Smooth muscle cell (in vitro differentiated cells): Measurements from ENCODE around the gene UQCC5. TPM values are rescaled to one million over a fixed set of nuclear protein-coding genes. Genes with fewer than 3 reads are reported as not detected.

Experiments
- DNase-seq: peaks from one replicate; lab custom pipeline; 2025; ENCODE audit not compliant: unreplicated experiment; lab: John Stamatoyannopoulos, UW
- H2AFZ ChIP-seq: fragments of 200-600 bp; sonication (generic); 2 replicates; pipeline ENCODE4 v1.6.0; 2016; ENCODE audit warnings: antibody characterized with exemption, low read depth, mild to moderate bottlenecking
- H3F3A ChIP-seq: fragments of 200-600 bp; sonication (generic); 2 replicates; pipeline ENCODE4 v1.6.0; 2017; ENCODE audit warnings: antibody characterized with exemption, low read depth
- H3K27ac ChIP-seq: fragments of 200-600 bp; sonication (generic); 2 replicates; pipeline ENCODE4 v1.5.1; 2016; ENCODE audit warnings: low read depth, mild to moderate bottlenecking
- H3K27me3 ChIP-seq: fragments of 200-600 bp; sonication (generic); 2 replicates; pipeline ENCODE4 v1.6.1; 2016; ENCODE audit warnings: low read depth, mild to moderate bottlenecking
- H3K36me3 ChIP-seq: fragments of 200-600 bp; sonication (generic); 2 replicates; pipeline ENCODE4 v1.5.1; 2016; ENCODE audit warnings: low read depth
- H3K4me1 ChIP-seq: fragments of 200-600 bp; sonication (generic); 2 replicates; pipeline ENCODE4 v1.5.1; 2016; ENCODE audit warnings: low read depth
- H3K4me2 ChIP-seq: fragments of 200-600 bp; sonication (generic); 2 replicates; pipeline ENCODE4 v1.6.0; 2016; ENCODE audit warnings: mild to moderate bottlenecking
- H3K4me3 ChIP-seq: fragments of 200-600 bp; sonication (generic); 2 replicates; pipeline ENCODE4 v1.5.1; 2016; ENCODE audit warnings: mild to moderate bottlenecking
- H3K79me2 ChIP-seq: fragments of 200-600 bp; sonication (generic); 2 replicates; pipeline ENCODE4 v1.6.0; 2016; ENCODE audit warnings: low read depth, mild to moderate bottlenecking
- H3K9ac ChIP-seq: fragments of 200-600 bp; sonication (generic); 2 replicates; pipeline ENCODE4 v1.6.0; 2016; ENCODE audit warnings: low read depth
- H3K9me3 ChIP-seq: fragments of 200-600 bp; sonication (generic); replicated peaks from 2 replicates; pipeline ENCODE4 v1.5.1; 2016; ENCODE audit warnings: low read depth
- H4K20me1 ChIP-seq: fragments of 200-600 bp; sonication (generic); 2 replicates; pipeline ENCODE4 v1.6.0; 2016; ENCODE audit warnings: low read depth
- WGBS: methylation state at CpG from one replicate; pipeline ENCODE4 v1.1.7; 2016; ENCODE audit warnings: low lambda C conversion rate; 5-methylcytosine and 5-hydroxymethylcytosine counted together
- polyA plus RNA-seq: library from polyadenylated mRNA; unstranded; fragments of >200 nt; fragmentation: Nextera tagmentation; extraction: Ambion mirVana; gene quantifications from 2 replicates; pipeline ENCODE4 v1.2.1, GENCODE V29; 2016
- total RNA-seq: library from RNA; depleted of rRNA; stranded (reverse); fragments of >200 nt; gene quantifications from 2 replicates; pipeline ENCODE4 v1.2.3, GENCODE V29; 2014
- TF ChIP-seq, protein P1 (sequence below): fragments of 200-600 bp; sonication (generic); IDR thresholded peaks from 2 replicates; pipeline ENCODE4 v1.5.1; 2017; ENCODE audit warnings: borderline replicate concordance, mild to moderate bottlenecking, antibody characterized with exemption; ENCODE audit not compliant: insufficient read depth, poor library complexity, severe bottlenecking

UQCC5 gene
- total and polyA plus RNA-seq, 2 experiments from 2014 or later: 0.76 to 33.0 TPM

DNA sequence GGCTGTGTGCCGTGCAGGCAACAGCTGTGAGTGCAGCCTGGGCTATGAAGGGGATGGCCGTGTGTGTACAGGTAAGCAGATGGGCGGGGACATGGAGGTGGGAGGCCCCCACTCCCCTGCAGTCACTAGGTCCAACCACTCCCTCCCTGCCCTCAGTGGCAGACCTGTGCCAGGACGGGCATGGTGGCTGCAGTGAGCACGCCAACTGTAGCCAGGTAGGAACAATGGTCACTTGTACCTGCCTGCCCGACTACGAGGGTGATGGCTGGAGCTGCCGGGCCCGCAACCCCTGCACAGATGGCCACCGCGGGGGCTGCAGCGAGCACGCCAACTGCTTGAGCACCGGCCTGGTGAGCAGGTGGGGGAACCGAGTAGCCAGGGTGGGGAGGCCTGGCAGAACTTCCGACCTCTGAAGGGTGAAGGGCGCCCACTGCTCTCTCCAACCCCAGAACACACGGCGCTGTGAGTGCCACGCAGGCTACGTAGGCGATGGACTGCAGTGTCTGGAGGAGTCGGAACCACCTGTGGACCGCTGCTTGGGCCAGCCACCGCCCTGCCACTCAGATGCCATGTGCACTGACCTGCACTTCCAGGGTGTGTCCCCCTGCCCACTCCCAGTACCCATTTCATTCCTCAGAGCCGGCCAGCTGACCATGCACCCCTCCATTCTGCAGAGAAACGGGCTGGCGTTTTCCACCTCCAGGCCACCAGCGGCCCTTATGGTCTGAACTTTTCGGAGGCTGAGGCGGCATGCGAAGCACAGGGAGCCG lies 14.3 kb upstream of the UQCC5 start:
- no peak for DNase-seq
- 96% methylated on average over 33 of the region's 33 CpGs for WGBS

DNA sequence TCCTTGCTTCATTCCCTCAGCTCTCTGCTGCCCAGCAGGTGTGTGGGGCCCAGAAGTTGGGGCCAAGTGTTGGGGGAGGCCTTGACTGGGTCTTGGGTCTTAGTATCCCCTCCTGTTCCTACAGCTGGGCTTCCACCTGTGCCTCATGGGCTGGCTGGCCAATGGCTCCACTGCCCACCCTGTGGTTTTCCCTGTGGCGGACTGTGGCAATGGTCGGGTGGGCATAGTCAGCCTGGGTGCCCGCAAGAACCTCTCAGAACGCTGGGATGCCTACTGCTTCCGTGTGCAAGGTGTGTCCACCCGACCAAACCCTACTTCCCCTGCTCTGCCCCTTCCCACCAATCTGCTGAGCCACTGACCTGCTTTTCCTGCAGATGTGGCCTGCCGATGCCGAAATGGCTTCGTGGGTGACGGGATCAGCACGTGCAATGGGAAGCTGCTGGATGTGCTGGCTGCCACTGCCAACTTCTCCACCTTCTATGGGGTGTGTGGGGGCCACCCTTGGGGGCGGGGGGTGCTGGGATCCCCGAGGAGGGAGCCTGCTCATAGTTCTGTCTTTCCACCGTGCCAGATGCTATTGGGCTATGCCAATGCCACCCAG lies 13.7 kb upstream of the UQCC5 start:
- TF ChIP-seq, protein P1, sequence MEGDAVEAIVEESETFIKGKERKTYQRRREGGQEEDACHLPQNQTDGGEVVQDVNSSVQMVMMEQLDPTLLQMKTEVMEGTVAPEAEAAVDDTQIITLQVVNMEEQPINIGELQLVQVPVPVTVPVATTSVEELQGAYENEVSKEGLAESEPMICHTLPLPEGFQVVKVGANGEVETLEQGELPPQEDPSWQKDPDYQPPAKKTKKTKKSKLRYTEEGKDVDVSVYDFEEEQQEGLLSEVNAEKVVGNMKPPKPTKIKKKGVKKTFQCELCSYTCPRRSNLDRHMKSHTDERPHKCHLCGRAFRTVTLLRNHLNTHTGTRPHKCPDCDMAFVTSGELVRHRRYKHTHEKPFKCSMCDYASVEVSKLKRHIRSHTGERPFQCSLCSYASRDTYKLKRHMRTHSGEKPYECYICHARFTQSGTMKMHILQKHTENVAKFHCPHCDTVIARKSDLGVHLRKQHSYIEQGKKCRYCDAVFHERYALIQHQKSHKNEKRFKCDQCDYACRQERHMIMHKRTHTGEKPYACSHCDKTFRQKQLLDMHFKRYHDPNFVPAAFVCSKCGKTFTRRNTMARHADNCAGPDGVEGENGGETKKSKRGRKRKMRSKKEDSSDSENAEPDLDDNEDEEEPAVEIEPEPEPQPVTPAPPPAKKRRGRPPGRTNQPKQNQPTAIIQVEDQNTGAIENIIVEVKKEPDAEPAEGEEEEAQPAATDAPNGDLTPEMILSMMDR: no peak
- Histone ChIP-seq H3K27me3 (no peaks in the 10 kb centered on the region), H3K79me2 (no peaks in the 10 kb centered on the region), H3K4me2 (no peak overlapping the region), H4K20me1 (peaks cover 31% of the 10 kb centered on the region), H3K4me1 (no peaks in the 10 kb centered on the region), H3K9me3 (no peaks in the 10 kb centered on the region), H3K36me3 (no peaks in the 10 kb centered on the region), H2AFZ (no peak overlapping the region), H3K4me3 (no peak overlapping the region), H3F3A (no peaks in the 10 kb centered on the region), H3K9ac (no peak overlapping the region), H3K27ac (no peak overlapping the region)
- WGBS: 97% methylated on average over 14 of the region's 14 CpGs
- no peak for DNase-seq

More for the DNA sequence above, 14.3 kb upstream of the UQCC5 start:
- H3K9me3 ChIP-seq: no peaks in the 10 kb centered on the region
- no peak overlapping the region for H3K9ac ChIP-seq
- no peak overlapping the region for H3K4me2 ChIP-seq
- no peaks in the 10 kb centered on the region for H3K36me3 ChIP-seq
- H4K20me1 ChIP-seq: peaks cover 24% of the 10 kb centered on the region
- H3K4me3 ChIP-seq: no peak overlapping the region
- no peak overlapping the region for H2AFZ ChIP-seq
- H3F3A ChIP-seq: no peaks in the 10 kb centered on the region
- TF ChIP-seq, protein P1: no peak
- no peaks in the 10 kb centered on the region for H3K27me3 ChIP-seq
- H3K27ac ChIP-seq: no peak overlapping the region
- H3K79me2 ChIP-seq: no peaks in the 10 kb centered on the region
- H3K4me1 ChIP-seq: no peaks in the 10 kb centered on the region

GRCh38 chr3:52523386-52524257 lies 12.8 kb upstream of the UQCC5 start:
- Histone ChIP-seq H2AFZ (no peak overlapping the region), H3K9ac (no peak overlapping the region), H3F3A (no peaks in the 10 kb centered on the region), H3K27ac (no peak overlapping the region), H4K20me1 (peaks cover 35% of the 10 kb centered on the region), H3K36me3 (no peaks in the 10 kb centered on the region), H3K4me3 (no peak overlapping the region), H3K79me2 (no peaks in the 10 kb centered on the region), H3K9me3 (no peaks in the 10 kb centered on the region), H3K27me3 (no peaks in the 10 kb centered on the region), H3K4me1 (no peaks in the 10 kb centered on the region), H3K4me2 (no peak overlapping the region)
- DNase-seq: no peak
- TF ChIP-seq, protein P1: no peak
- 96% methylated on average over 26 of the region's 26 CpGs for WGBS
